GM18505 (cell line): ENCODE results near the gene SNX9.
"Not testable (repeated sequence)": the region's sequence is repeated elsewhere in the genome, so short reads cannot be mapped to it uniquely, and the experiment has no call there.

Source experiments
- ATAC-seq: cut with Tn5 transposase; IDR thresholded peaks from one replicate; pipeline ENCODE4 v1.9.1; 2021; ENCODE audit not compliant: unreplicated experiment
- POLR2A ChIP-seq: IDR thresholded peaks from 4 replicates; pipeline ENCODE4 v1.6.1; 2011; ENCODE audit warnings: borderline replicate concordance; ENCODE audit not compliant: insufficient read depth, insufficient read length; ENCODE audit errors: extremely low read depth

SNX9 gene

GRCh38 chr6:157790548-157791160 lies 32.4 kb upstream of the SNX9 start:
- no peak for ATAC-seq
- no peak for TF ChIP-seq POLR2A

DNA sequence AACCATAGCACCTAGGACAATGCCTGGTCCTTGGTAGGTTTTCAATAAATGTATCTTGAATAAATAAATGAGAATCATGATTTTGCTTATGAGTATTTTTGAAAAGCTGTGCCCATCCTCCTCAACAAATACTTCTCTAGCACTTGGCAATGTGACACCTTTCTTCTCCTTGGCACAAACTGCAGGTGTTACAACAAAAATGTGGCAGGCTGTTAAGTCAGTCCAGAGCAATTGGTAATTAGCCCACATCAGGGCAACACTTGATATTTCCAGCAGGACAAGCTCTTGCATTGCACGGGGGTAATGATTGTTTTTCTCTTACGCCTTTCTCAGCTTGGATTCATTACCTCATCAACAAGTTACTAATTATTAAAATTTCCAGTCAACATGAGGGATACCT lies 31.6 kb upstream of the SNX9 start:
- ATAC-seq, result no peak
- TF ChIP-seq POLR2A, result no peak

DNA sequence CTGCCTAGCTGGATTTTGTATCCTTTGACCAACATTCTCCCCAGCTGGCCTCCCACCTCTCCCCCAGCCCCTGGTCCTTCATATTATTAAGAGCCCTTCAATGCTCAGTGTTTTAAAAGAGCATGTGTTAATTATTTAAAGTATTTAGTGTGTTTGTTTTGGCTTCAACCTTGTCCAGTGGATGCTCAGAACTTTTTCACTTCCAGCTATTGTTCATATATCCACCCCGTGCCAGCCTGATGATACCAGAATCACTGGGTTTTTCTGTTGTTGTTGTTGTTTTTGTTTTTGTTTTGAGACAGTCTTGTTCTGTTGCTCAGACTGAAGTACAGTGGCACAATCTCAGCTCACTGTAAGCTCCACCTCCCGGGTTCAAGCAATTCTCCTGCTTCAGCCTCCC lies 30.4 kb upstream of the SNX9 start:
- ATAC-seq, result no peak
- TF ChIP-seq POLR2A, result no peak

DNA sequence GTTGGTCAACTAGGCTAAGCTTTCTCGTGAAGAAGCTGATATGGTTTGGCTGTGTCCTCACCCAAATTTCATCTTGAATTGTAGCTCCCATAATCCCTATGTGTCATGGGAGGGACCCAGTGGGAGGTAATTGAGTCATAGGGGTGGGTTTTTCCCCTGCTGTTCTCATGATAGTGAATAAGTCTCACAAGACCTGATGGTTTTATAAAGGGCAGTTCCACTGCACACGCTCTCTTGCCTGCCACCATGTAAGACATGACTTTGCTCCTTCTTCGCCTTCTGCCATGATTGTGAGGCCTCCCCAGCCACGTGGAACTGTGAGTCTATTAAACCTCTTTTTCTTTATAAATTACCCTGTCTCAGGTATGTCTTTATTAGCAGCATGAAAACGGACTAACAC lies 29.0 kb upstream of the SNX9 start:
- ATAC-seq, result not testable (repeated sequence)

DNA sequence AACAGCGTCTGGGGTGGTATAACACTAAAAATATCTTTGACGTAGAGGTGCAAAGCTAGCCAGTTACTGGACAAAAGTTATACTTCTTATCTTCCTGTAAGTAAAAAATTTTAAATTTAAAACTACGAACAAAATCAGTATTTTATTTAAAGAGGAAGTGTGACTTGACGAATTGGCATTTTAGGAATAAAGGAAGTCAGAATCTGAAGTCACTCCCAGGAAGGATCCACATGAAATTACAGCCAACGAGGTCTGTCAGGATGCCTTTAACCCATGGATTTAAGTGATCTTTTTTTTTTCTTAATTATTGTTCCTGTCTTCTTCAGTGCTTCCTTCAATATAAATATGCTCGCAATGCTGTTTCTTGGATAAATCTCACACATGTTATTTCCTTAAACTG lies 27.2 kb upstream of the SNX9 start:
- no peak for TF ChIP-seq POLR2A
- no peak for ATAC-seq

DNA sequence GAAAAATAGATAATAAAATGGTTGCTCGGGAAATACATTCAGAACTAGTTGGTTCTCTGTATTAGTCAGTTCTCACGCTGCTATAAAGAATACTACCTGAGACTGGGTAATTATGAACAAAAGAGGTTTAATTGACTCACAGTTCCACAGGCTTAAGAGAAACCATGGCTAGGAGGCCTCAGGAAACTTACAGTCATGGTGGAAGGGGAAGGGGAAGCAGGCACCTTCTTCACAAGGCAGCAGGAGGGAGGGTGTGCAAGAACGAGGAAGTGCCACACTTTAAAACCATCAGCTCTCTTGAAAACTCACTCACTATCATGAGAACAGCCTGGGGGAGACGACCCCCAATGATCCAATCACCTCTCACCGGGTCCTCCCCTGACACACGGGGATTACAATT lies 24.2 kb upstream of the SNX9 start:
- no peak for TF ChIP-seq POLR2A
- no peak for ATAC-seq

DNA sequence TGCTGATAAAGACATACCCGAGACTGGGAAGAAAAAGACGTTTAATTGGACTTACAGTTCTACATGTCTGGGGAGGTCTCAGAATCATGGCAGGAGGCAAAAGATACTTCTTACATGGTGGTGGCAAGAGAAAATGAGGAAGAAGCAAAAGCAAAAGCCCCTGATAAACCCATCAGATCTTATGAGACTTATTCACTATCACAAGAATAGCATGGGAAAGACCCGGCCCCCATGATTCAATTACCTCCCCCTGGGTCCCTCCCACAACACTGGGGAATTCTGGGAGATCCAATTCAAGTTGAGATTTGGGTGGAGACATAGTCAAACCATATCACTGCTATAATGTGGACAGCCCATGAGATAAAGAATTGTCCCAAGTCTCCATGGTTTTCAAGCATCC lies 23.5 kb upstream of the SNX9 start:
- ATAC-seq, result not testable (repeated sequence)

DNA sequence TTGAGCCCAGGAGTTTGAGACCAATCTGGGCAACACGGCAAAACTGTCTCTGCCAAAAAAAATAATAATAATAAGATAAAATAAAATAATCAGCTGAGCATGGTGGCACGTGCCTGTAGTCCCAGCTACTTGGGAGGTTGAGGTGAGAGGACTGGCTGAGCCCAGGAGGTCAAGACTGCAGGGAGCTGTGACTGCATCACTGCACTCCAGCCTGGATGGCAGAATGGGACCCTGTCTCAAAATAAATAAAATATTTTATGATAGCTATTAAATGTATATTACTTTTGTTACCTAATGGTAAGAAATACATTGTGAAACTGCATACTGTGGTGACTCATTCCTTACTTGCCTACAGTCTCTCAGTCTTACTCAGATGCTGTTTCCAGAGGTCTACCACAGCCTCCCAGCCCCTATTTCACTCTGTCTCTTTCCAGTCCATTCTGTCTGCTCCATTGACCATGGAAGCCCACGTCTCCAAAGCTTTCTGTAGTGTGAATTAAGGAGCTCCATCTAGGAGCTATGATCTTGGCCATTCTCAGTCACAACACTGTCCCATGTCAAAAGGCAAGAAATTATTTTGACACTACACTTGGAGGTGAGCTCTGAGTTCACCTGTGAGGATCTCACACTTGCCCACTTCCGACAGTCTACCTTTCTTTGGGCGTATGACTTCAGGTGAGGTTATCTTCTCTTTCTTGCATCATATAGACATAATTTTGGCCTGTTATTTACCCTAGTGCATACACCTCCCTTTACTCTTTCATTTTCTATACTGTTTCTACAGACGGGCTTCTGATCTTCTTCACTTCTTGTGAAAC lies 22.4 kb upstream of the SNX9 start:
- peak; percentile 95 for ATAC-seq
- TF ChIP-seq POLR2A, result no peak

- no peak for TF ChIP-seq POLR2A
- ATAC-seq, result no peak
Measured at GRCh38 chr6:157804448-157805327, 18.4 kb upstream of the SNX9 start.

GRCh38 chr6:157806131-157806855 lies 16.8 kb upstream of the SNX9 start:
- no peak for ATAC-seq
- TF ChIP-seq POLR2A, result no peak

DNA sequence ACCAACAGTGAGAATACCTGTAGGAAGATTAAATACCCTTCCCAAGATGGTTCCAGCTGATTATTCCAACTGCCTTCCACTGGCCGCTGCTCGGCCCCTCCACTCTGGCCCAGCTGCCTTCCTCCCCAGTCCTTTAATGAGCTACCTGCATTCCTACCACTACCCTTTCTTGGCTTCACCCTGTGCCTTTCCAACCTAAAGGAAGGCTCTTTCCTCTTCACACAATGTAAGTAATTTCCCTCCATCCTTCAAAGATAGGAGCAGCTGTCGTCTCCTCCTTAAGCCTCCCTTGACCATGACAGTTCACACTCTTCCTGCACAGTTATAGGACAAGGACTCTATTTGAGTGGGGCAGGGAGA lies 16.2 kb upstream of the SNX9 start:
- TF ChIP-seq POLR2A, result no peak
- ATAC-seq, result no peak

DNA sequence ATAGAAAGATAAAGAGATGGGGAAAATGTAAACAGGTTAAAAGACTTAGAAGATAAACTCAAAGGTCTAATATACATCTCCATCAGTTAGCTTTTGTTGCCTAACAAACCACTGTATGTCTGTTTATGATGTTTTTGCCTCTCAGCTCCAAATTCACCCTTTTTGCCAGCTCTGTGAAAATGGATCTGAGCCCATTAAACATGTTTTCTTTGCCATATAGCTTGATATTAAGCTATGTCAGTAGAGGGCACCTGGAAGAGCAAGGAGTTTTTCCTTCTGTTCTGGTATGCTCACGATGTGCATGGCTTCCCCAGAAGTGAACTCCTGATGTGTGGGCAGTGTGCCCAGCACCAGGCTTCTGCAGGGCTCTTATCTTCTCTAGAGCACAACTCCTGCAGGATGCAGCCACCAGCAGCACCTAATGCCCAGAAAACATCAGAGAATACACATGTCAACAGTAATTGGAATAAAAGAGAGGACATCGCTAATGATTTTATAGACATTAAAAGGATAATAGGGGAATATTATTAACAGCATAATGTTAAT lies 14.6 kb upstream of the SNX9 start:
- no peak for TF ChIP-seq POLR2A
- ATAC-seq, result no peak

DNA sequence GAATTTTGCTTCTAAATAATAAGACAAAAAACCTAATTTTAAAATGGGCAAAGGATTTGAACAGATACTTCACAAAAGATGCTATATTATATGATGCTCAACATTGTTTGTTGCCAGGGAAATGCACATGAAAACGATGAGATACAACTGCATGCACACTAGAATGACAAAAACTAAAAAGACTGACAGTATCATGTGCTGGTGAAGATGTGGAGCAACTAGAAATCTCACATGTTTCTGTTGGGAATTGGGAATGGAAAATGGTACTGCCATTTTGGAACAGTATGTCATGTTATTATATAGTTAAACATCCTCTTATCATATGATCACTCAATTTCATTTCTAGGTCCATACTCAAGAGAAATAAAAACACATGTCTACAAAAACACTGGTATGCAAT lies 13.4 kb upstream of the SNX9 start:
- TF ChIP-seq POLR2A, result no peak
- ATAC-seq, result no peak
